Large intestine (tissue), 12 donors: ENCODE results near the gene ZNG1C. TPM values are rescaled to one million over a fixed set of nuclear protein-coding genes. Genes with fewer than 3 reads are reported as not detected.
"Not testable (repeated sequence)": the region's sequence is repeated elsewhere in the genome, so short reads cannot be mapped to it uniquely, and the experiment has no call there.

ENCODE experiments used
- DNase-seq, 2 donors: peaks; one replicate each; pipeline versions ENCODE4 v3.0.0 to v3.0.0-alpha.2; 2013
- H3K27ac ChIP-seq: one replicate; pipeline ENCODE4 v1.5.1; 2013; ENCODE audit warnings: low read length
- H3K27me3 ChIP-seq: 2 replicates; pipeline ENCODE4 v1.6.1; 2013; ENCODE audit warnings: low read length; ENCODE audit not compliant: control insufficient read depth, insufficient read depth
- H3K36me3 ChIP-seq: 2 replicates; pipeline ENCODE4 v1.6.1; 2013; ENCODE audit warnings: low read length; ENCODE audit not compliant: control insufficient read depth, insufficient read depth
- H3K4me1 ChIP-seq: one replicate; pipeline ENCODE4 v1.6.1; 2013; ENCODE audit warnings: low read length; ENCODE audit not compliant: control insufficient read depth, insufficient read depth
- H3K4me3 ChIP-seq: one replicate; pipeline ENCODE4 v1.5.1; 2013; ENCODE audit warnings: low read length
- H3K9me3 ChIP-seq: one replicate; pipeline ENCODE4 v1.6.1; 2013; ENCODE audit warnings: mild to moderate bottlenecking, low read depth, low read length, moderate library complexity; ENCODE audit not compliant: control insufficient read depth
- WGBS: methylation state at CpG from one replicate; pipeline ENCODE4 v1.1.5; 2013; ENCODE audit warnings: low lambda C conversion rate; ENCODE audit not compliant: insufficient coverage; 5-methylcytosine and 5-hydroxymethylcytosine counted together
- long read RNA-seq, 11 donors: transcript quantifications; one replicate each; lab custom pipeline, GENCODE V29; 2026
- polyA plus RNA-seq: library from polyadenylated mRNA; unstranded; fragments of 120-200 nt; gene quantifications from one replicate; pipeline ENCODE4 v1.2.1, GENCODE V29; 2013

Gene ZNG1C
- 53.0 TPM for polyA plus RNA-seq
- long read RNA-seq, donor 1, partial matches to known transcripts = 0 of 4 reads
- long read RNA-seq, donor 1, other reads (novel, unspliced or antisense) = 0 of 4 reads
- long read RNA-seq, donor 2, transcript CBWD3-206 (3 exons, 1,736 nt) = major isoform, 9 of 16 reads
- long read RNA-seq, donor 2, partial matches to known transcripts = 7 of 16 reads
- long read RNA-seq, donor 2, other reads (novel, unspliced or antisense) = 0 of 16 reads
- long read RNA-seq, donor 3 = 0 reads
- long read RNA-seq, donor 4, partial matches to known transcripts = 0 of 2 reads
- long read RNA-seq, donor 4, other reads (novel, unspliced or antisense) = 0 of 2 reads
- long read RNA-seq, donor 5, partial matches to known transcripts = 0 of 4 reads
- long read RNA-seq, donor 5, other reads (novel, unspliced or antisense) = 0 of 4 reads
- long read RNA-seq, donor 6, transcript CBWD3-206 (3 exons, 1,736 nt) = major isoform, 11 of 16 reads
- long read RNA-seq, donor 6, partial matches to known transcripts = 5 of 16 reads
- long read RNA-seq, donor 6, other reads (novel, unspliced or antisense) = 0 of 16 reads
- long read RNA-seq, donor 7, partial matches to known transcripts = 0 of 3 reads
- long read RNA-seq, donor 7, other reads (novel, unspliced or antisense) = 0 of 3 reads
- long read RNA-seq, donor 8, transcript CBWD3-206 (3 exons, 1,736 nt) = major isoform, 27 of 38 reads
- long read RNA-seq, donor 8, partial matches to known transcripts = 11 of 38 reads
- long read RNA-seq, donor 8, other reads (novel, unspliced or antisense) = 0 of 38 reads
- long read RNA-seq, donor 9, transcript CBWD3-206 (3 exons, 1,736 nt) = major isoform, 17 of 30 reads
- long read RNA-seq, donor 9, partial matches to known transcripts = 11 of 30 reads
- long read RNA-seq, donor 9, other reads (novel, unspliced or antisense) = 0 of 30 reads
- long read RNA-seq, donor 10, transcript CBWD3-206 (3 exons, 1,736 nt) = major isoform, 17 of 27 reads
- long read RNA-seq, donor 10, partial matches to known transcripts = 10 of 27 reads
- long read RNA-seq, donor 10, other reads (novel, unspliced or antisense) = 0 of 27 reads
- long read RNA-seq, donor 11, partial matches to known transcripts = 11 of 14 reads
- long read RNA-seq, donor 11, other reads (novel, unspliced or antisense) = 0 of 14 reads

DNA sequence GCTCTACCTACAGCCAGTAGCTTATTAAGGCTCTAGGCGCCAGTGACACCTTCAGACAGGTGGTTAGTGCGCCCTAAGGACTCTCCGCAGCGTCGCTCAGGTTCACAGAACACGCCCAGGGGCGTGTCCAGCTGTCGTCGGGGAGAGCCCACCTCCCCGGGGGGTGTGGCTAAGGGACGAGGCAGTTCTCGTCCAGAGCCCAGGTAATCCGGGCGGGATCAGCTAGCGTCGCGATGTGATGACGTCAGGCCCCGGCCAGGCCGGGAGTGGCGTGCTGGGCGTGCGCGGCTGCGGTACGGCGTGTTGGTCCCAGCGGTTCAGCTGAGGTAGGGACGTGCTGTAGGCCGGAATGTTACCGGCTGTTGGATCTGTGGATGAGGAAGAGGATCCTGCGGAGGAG, at the start of gene ZNG1C:
Gene ZNG1C (plus strand): TSS at position 301 of the 400 bp plus-strand sequence. CDS start 49 bp downstream, at position 350.
- not testable (repeated sequence) for H3K9me3 ChIP-seq, H3K4me1 ChIP-seq
- no CpG with 5 or more reads among the region's 32 CpGs for WGBS

GRCh38 chr9:68242437-68242836, 654 bp downstream of the ZNG1C start:
- not testable (repeated sequence) for DNase-seq, H3K4me3 ChIP-seq, H3K27me3 ChIP-seq, H3K9me3 ChIP-seq, H3K36me3 ChIP-seq, H3K4me1 ChIP-seq, H3K27ac ChIP-seq
- no CpG with 5 or more reads among the region's 11 CpGs for WGBS

More for the DNA sequence above, at the start of gene ZNG1C:
- H3K4me3 ChIP-seq, H3K27ac ChIP-seq, H3K36me3 ChIP-seq, H3K27me3 ChIP-seq, DNase-seq: not testable (repeated sequence)

DNA sequence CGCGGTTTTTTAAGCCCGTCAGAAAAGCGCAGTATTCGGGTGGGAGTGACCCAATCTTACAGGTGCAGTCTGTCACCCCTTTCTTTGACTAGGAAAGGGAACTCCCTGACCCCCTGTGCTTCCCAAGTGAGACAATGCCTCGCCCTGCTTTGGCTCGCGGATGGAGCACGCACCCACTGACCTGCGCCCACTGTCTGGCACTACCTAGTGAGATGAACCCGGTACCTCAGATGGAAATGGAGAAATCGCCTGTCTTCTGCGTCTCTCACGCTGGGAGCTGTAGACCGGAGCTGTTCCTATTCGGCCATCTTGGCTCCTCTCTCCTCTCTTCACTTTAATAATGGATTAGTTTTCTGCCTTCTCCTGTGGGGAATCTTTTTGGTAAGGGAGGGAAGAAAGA, 39.3 kb downstream of the ZNG1C start:
- not testable (repeated sequence) for H3K9me3 ChIP-seq, H3K4me3 ChIP-seq, H3K4me1 ChIP-seq, H3K27me3 ChIP-seq, H3K27ac ChIP-seq, DNase-seq, H3K36me3 ChIP-seq
- WGBS = no CpG with 5 or more reads among the region's 16 CpGs

- H3K4me1 ChIP-seq, H3K4me3 ChIP-seq, H3K27me3 ChIP-seq, H3K27ac ChIP-seq, H3K36me3 ChIP-seq, H3K9me3 ChIP-seq, DNase-seq: not testable (repeated sequence)
- no CpG with 5 or more reads among the region's 15 CpGs for WGBS
Observed at GRCh38 chr9:68302567-68302966, 60.8 kb downstream of the ZNG1C start, which contains the start of gene FOXD4L3. Gene FOXD4L3, plus strand, starts transcription at chr9:68302867. Its CDS starts 85 bp downstream, at chr9:68302952.

- H3K4me3 ChIP-seq, H3K27me3 ChIP-seq, H3K9me3 ChIP-seq, DNase-seq, H3K4me1 ChIP-seq, H3K27ac ChIP-seq, H3K36me3 ChIP-seq: not testable (repeated sequence)
- no CpG with 5 or more reads among the region's 30 CpGs for WGBS
Observed at GRCh38 chr9:68303771-68304170, 62.0 kb downstream of the ZNG1C start.

DNA sequence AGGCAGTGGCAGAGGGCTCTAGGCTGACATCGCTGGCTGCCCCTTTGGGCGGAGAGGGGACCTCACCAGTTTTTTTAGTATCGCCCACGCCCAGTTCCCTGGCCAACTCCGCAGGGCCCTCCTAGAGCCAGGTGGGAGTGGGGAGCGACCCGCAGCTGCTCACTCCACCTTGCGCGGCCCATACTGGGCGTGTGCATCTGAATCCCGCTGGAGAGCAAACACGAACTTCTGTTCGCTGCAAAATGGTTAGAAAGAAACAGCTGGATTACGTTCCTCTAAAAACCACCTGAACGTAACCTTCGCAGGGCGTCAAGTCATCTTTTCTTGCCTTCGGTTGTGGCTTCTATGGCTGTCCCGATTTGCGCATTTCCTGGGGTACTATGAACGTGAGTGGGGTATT, 62.4 kb downstream of the ZNG1C start:
- H3K27ac ChIP-seq, H3K9me3 ChIP-seq, H3K4me3 ChIP-seq, DNase-seq, H3K36me3 ChIP-seq, H3K27me3 ChIP-seq, H3K4me1 ChIP-seq: not testable (repeated sequence)
- WGBS = no CpG with 5 or more reads among the region's 21 CpGs

DNA sequence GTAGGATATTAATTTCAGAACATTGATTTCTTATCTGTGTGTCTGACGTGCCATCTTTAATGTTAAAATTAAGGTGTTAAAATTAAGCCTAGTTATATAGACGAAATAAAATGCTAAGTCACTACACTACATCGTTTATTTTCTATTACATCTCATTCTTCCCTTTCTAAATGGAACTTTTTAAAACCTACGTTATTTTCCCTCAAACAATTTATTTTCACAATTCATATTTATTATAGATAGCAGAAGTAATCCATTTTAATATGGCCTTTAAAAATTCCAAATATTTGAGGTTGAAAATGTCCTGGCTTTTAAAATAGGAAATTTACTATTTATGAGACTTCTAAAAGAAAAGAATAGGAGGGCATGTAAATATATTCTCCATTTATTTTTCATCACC, 63.0 kb downstream of the ZNG1C start:
- not testable (repeated sequence) for DNase-seq

GRCh38 chr9:68305680-68306285, 64.0 kb downstream of the ZNG1C start:
- not testable (repeated sequence) for DNase-seq, H3K9me3 ChIP-seq
- no CpG with 5 or more reads among the region's 21 CpGs for WGBS

More for the DNA sequence above, 63.0 kb downstream of the ZNG1C start:
- H3K36me3 ChIP-seq, H3K9me3 ChIP-seq, H3K27me3 ChIP-seq, H3K27ac ChIP-seq, H3K4me1 ChIP-seq, H3K4me3 ChIP-seq: not testable (repeated sequence)
- WGBS = no CpG with 5 or more reads among the region's 4 CpGs

GRCh38 chr9:68306391-68306964, 64.7 kb downstream of the ZNG1C start:
- H3K27me3 ChIP-seq, H3K27ac ChIP-seq, H3K9me3 ChIP-seq, H3K4me1 ChIP-seq, H3K36me3 ChIP-seq, H3K4me3 ChIP-seq, DNase-seq: not testable (repeated sequence)
- WGBS = no CpG with 5 or more reads among the region's 37 CpGs

More at GRCh38 chr9:68305680-68306285, 64.0 kb downstream of the ZNG1C start:
- H3K36me3 ChIP-seq, H3K27me3 ChIP-seq, H3K4me1 ChIP-seq, H3K4me3 ChIP-seq, H3K27ac ChIP-seq: not testable (repeated sequence)
